Measurements from ENCODE around the gene PLEK. TPM values are rescaled to one million over a fixed set of nuclear protein-coding genes. Genes with fewer than 3 reads are reported as not detected.
"Not testable (repeated sequence)": the region's sequence is repeated elsewhere in the genome, so short reads cannot be mapped to it uniquely, and the experiment has no call there.

Gene PLEK
- polyA plus RNA-seq, 1 experiment: 0.06 TPM

DNA sequence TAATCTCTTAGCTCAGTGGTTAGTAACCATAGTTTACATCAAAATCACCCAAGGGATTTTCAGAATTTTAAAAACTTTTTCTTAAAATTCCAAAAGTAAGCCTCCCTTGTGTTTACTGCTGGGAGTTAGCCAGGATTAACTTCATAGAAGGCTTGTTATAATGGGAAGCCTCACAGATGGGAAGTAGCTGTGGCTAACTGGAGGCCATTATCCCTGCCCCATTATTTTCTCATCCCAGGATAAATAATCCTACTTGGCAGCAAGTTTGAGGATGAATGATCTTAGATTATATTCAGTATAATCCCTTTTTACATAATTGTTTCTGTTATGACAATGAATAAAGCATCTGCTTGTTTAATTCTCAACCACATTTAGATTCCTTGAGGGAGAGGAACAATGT is 25.5 kb downstream of the PLEK start:
- ChIA-PET POLR2A (no interaction called here), CTCF (no interaction called here)
- DNase-seq (ENCODE audit: low read depth, low spot score): no peak
- Histone ChIP-seq H3K9me3 (ENCODE audit: control insufficient read depth, insufficient read depth, low read length) (no peaks in the 10 kb centered on the region), H3K27ac (ENCODE audit: low read depth, low read length) (no peak overlapping the region), H3K27me3 (ENCODE audit: control insufficient read depth, insufficient read depth, low read length) (peaks cover 25% of the 10 kb centered on the region), H3K4me3 (ENCODE audit: low read depth, low read length) (no peak overlapping the region)
- TF ChIP-seq, protein P1, sequence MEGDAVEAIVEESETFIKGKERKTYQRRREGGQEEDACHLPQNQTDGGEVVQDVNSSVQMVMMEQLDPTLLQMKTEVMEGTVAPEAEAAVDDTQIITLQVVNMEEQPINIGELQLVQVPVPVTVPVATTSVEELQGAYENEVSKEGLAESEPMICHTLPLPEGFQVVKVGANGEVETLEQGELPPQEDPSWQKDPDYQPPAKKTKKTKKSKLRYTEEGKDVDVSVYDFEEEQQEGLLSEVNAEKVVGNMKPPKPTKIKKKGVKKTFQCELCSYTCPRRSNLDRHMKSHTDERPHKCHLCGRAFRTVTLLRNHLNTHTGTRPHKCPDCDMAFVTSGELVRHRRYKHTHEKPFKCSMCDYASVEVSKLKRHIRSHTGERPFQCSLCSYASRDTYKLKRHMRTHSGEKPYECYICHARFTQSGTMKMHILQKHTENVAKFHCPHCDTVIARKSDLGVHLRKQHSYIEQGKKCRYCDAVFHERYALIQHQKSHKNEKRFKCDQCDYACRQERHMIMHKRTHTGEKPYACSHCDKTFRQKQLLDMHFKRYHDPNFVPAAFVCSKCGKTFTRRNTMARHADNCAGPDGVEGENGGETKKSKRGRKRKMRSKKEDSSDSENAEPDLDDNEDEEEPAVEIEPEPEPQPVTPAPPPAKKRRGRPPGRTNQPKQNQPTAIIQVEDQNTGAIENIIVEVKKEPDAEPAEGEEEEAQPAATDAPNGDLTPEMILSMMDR (IDR thresholded peaks at IDR 0.05; ENCODE audit: low read depth, low read length): no peak

DNA sequence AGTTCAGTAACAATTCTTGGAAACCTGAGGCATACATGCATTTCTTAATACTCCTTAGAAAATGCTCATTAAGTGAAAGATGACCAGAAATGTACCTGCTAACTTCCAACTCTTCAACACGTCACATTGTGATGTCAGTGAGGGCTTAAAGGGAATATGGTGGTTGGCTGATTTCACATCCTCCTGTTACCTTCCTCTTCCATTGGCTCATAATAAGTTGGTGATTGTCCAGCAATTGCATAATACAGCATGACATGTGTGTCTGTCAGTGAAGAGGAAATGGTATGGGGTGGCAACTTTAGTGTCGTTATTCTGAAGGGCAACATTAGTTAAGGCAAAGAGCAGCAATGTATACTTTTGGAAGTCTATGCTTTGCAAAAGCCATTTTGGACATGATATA is 26.0 kb downstream of the PLEK start:
- ChIA-PET POLR2A (no interaction called here), CTCF (no interaction called here)
- no peaks in the 10 kb centered on the region for H3K9me3 ChIP-seq (ENCODE audit: control insufficient read depth, insufficient read depth, low read length)
- no peak overlapping the region for H3K4me3 ChIP-seq (ENCODE audit: low read depth, low read length)
- no peak overlapping the region for H3K27ac ChIP-seq (ENCODE audit: low read depth, low read length)
- TF ChIP-seq, protein P1 (IDR thresholded peaks at IDR 0.05; ENCODE audit: low read depth, low read length): no peak
- H3K27me3 ChIP-seq (ENCODE audit: control insufficient read depth, insufficient read depth, low read length): peaks cover 25% of the 10 kb centered on the region
- DNase-seq (ENCODE audit: low read depth, low spot score): no peak

DNA sequence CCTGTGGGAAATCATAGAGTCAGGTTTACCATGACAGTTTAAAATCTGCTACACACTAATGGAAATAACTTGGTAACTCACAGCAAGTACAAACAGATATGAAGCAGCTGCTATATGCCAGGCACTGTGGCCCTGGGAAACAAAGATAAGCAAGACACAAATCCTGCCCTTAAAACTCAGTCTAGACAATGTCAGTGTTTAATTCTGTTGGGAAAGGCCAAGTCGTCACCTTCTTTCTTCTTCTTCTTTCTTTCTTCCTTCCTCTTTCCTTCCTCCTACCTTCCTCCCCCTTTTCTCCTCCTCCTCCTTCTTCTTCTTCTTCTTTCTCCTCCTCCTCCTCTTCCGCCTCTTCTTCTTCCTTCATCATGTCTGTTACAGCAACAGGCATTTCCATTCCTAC is 26.8 kb downstream of the PLEK start:
- CTCF ChIA-PET: no interaction called here
- POLR2A ChIA-PET: no interaction called here
- DNase-seq (ENCODE audit: low read depth, low spot score): no peak
- no peak overlapping the region for H3K27ac ChIP-seq (ENCODE audit: low read depth, low read length)
- H3K27me3 ChIP-seq (ENCODE audit: control insufficient read depth, insufficient read depth, low read length): peaks cover 27% of the 10 kb centered on the region
- H3K9me3 ChIP-seq (ENCODE audit: control insufficient read depth, insufficient read depth, low read length): no peaks in the 10 kb centered on the region
- TF ChIP-seq, protein P1 (IDR thresholded peaks at IDR 0.05; ENCODE audit: low read depth, low read length): no peak
- H3K4me3 ChIP-seq (ENCODE audit: low read depth, low read length): no peak overlapping the region

DNA sequence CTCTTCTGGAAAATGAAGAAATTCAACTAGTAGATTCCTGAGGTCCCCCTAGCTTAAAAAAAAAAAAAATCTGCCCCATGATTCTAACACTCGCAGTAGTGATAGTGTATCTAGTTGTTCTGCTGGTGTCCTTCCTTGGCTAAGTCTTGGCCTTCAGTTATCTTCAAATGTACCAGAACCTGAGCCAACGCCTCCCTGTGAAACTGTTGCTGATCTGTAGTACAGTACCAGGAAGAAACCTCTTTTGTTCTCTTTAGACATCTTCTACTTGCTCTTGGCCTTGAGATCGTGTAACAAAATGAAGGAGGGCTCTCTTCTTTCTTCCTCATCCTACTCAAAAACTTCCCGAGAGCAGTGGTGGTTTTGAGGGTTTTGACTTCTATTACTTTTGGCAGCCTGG is 31.0 kb downstream of the PLEK start:
- TF ChIP-seq, protein P1 (IDR thresholded peaks at IDR 0.05; ENCODE audit: low read depth, low read length): no peak
- Histone ChIP-seq H3K9me3 (ENCODE audit: control insufficient read depth, insufficient read depth, low read length) (no peaks in the 10 kb centered on the region), H3K4me3 (ENCODE audit: low read depth, low read length) (no peak overlapping the region), H3K27ac (ENCODE audit: low read depth, low read length) (no peak overlapping the region), H3K27me3 (ENCODE audit: control insufficient read depth, insufficient read depth, low read length) (peaks cover 18% of the 10 kb centered on the region)
- POLR2A ChIA-PET: no interaction called here
- CTCF ChIA-PET: interaction anchor here (0.6 kb wide), 1 partner anchor 213 kb away, joined by 3 read pairs; no protein-coding TSS in a partner anchor
- DNase-seq (ENCODE audit: low read depth, low spot score): no peak

DNA sequence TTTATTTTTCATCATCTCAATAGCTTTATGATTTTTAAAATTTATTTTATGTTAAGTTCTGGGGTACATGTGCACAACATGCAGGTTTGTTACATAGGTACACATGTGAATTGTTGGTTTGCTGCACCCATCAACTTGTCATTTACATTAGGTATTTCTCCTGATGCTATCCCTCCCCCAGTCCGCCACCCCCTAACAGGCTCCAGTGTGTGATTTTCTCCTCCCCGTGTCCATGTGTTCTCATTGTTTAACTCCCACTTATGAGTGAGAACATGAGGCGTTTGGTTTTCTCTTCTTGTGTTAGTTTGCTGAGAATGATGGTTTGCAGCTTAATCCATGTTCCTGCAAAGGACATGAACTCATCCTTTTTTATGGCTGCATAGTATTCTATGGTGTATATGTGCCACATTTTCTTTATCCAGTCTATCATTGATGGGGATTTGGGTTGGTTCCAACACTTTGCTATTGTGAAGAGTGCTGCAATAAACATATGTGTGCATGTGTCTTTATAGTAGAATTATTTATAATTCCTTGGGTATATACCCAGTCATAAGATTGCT is 32.7 kb downstream of the PLEK start:
- CTCF ChIA-PET; DNase-seq (ENCODE audit: low read depth, low spot score); H3K9me3 ChIP-seq (ENCODE audit: control insufficient read depth, insufficient read depth, low read length): not testable (repeated sequence)

More for the DNA sequence above, 32.7 kb downstream of the PLEK start:
- H3K4me3 ChIP-seq (ENCODE audit: low read depth, low read length); POLR2A ChIA-PET; H3K27ac ChIP-seq (ENCODE audit: low read depth, low read length): not testable (repeated sequence)
- peaks cover 13% of the 10 kb centered on the region for H3K27me3 ChIP-seq (ENCODE audit: control insufficient read depth, insufficient read depth, low read length)
